MCF 10A (cell line): ENCODE results near the gene CRHBP. TPM values are rescaled to one million over a fixed set of nuclear protein-coding genes. Genes with fewer than 3 reads are reported as not detected.
"Not testable (repeated sequence)": the region's sequence is repeated elsewhere in the genome, so short reads cannot be mapped to it uniquely, and the experiment has no call there.

Experiments
- Bru-seq: library from RNA; stranded (reverse); fragments of 400-500 nt; gene quantifications from one replicate; lab custom pipeline; 2021; lab: Mats Ljungman, UMichigan
- BruChase-seq, 2 experiments: library from RNA; stranded (reverse); fragments of 400-500 nt; gene quantifications; one replicate each; lab custom pipeline; 2021; lab: Mats Ljungman, UMichigan
- BruUV-seq: library from RNA; stranded (reverse); fragments of 400-500 nt; replicated peaks from 2 replicates; lab custom pipeline; 2021; lab: Mats Ljungman, UMichigan
- CTCF ChIA-PET: fragments of 300-600 bp; sonication (Branson Sonifier 250); formaldehyde crosslinking; extraction: SDS; loops from one replicate; lab custom pipeline; 2021; ENCODE audit warnings: antibody characterized with exemption, inconsistent platforms; lab: Yijun Ruan, JAX
- POLR2A ChIA-PET: fragments of 300-600, 350-650 bp; sonication (Branson Sonifier 250); formaldehyde crosslinking; extraction: SDS; loops from one replicate; lab custom pipeline; 2020; ENCODE audit warnings: antibody characterized with exemption, inconsistent platforms; lab: Yijun Ruan, JAX
- DNase-seq: peaks from one replicate; pipeline ENCODE4 v3.0.0-alpha.2; 2018; ENCODE audit not compliant: unreplicated experiment
- H3K27ac Mint-ChIP-seq: one replicate; pipeline ENCODE4 v1.8.0; 2022; ENCODE audit warnings: mild to moderate bottlenecking, low read depth, mixed read lengths; ENCODE audit not compliant: unreplicated experiment
- H3K27me3 Mint-ChIP-seq: one replicate; pipeline ENCODE4 v1.8.0; 2022; ENCODE audit warnings: mixed read lengths; ENCODE audit not compliant: insufficient read depth, unreplicated experiment
- H3K36me3 Mint-ChIP-seq: one replicate; pipeline ENCODE4 v1.8.0; 2022; ENCODE audit warnings: mild to moderate bottlenecking, moderate library complexity, mixed read lengths; ENCODE audit not compliant: insufficient read depth, unreplicated experiment
- H3K4me1 Mint-ChIP-seq: one replicate; pipeline ENCODE4 v1.8.0; 2022; ENCODE audit warnings: mixed read lengths; ENCODE audit not compliant: insufficient read depth, unreplicated experiment
- H3K4me3 Mint-ChIP-seq: one replicate; pipeline ENCODE4 v1.8.0; 2022; ENCODE audit warnings: mild to moderate bottlenecking, moderate library complexity, mixed read lengths; ENCODE audit not compliant: unreplicated experiment
- H3K9me3 Mint-ChIP-seq: one replicate; pipeline ENCODE4 v1.8.0; 2022; ENCODE audit warnings: mixed read lengths; ENCODE audit not compliant: unreplicated experiment
- intact Hi-C: fragments of 100-400 bp; cut with micrococcal nuclease; formaldehyde crosslinking; loops from 2 replicates; pipeline ENCODE4 v1.14.1; 2022
- long read RNA-seq: library from polyadenylated mRNA; stranded (forward); transcript quantifications from one replicate; pipeline ENCODE4 v2.0.0, GENCODE V29; 2022
- total RNA-seq: library from RNA; stranded (reverse); gene quantifications from 2 replicates; pipeline ENCODE4 v1.2.3, GENCODE V29; 2022
- TF ChIP-seq, protein P1 (sequence below): fragments of 200-600 bp; IDR thresholded peaks from one replicate; pipeline ENCODE4 v1.8.0; 2022; ENCODE audit warnings: antibody characterized with exemption, mild to moderate bottlenecking; ENCODE audit not compliant: unreplicated experiment

The CRHBP gene, protein sequence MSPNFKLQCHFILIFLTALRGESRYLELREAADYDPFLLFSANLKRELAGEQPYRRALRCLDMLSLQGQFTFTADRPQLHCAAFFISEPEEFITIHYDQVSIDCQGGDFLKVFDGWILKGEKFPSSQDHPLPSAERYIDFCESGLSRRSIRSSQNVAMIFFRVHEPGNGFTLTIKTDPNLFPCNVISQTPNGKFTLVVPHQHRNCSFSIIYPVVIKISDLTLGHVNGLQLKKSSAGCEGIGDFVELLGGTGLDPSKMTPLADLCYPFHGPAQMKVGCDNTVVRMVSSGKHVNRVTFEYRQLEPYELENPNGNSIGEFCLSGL
- not detected in 2 replicates for total RNA-seq
- Bru-seq, nascent RNA: not detected
- not detected for BruChase-seq, experiment 1, labeled RNA remaining after a 6-hour chase
- BruChase-seq, experiment 2, labeled RNA remaining after a 2-hour chase: not detected
- long read RNA-seq: 0 reads

DNA sequence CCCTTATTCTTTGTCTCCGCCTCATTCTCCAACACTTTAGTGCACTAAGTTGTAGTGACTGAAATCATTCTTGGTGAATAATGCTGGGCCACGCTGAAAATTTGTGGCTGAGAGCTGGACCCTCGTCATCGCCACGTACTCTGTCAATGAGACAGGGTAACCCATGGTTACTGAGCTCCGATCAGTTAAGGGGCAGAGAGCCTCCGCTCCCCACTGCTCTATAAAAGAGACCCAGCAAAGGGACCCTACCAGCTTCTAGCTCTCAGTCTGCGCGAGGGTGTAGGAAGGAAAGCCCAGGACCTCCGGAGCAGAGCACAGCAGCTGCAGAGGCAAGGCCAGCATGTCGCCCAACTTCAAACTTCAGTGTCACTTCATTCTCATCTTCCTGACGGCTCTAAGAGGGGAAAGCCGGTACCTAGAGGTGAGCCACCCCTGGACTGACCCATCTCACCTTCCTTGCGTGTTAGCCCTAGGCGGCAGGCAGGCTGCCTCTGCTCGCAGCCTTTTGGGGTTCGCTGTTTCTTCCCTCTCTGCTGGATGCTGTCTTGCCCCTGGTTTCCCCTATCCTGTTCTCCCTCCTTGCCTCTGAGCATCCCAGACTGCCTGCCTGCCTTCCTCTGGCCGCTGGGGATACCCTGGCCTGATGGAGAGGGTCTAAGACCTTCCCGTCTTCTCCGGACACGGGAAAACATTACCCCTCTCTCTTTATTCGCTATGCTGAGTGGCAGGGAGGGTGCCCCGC is at the start of gene CRHBP:
Gene CRHBP, plus strand, starts transcription at position 251 of the 742 bp plus-strand sequence. Its CDS starts 90 bp downstream, at position 341.
- TF ChIP-seq, protein P1, sequence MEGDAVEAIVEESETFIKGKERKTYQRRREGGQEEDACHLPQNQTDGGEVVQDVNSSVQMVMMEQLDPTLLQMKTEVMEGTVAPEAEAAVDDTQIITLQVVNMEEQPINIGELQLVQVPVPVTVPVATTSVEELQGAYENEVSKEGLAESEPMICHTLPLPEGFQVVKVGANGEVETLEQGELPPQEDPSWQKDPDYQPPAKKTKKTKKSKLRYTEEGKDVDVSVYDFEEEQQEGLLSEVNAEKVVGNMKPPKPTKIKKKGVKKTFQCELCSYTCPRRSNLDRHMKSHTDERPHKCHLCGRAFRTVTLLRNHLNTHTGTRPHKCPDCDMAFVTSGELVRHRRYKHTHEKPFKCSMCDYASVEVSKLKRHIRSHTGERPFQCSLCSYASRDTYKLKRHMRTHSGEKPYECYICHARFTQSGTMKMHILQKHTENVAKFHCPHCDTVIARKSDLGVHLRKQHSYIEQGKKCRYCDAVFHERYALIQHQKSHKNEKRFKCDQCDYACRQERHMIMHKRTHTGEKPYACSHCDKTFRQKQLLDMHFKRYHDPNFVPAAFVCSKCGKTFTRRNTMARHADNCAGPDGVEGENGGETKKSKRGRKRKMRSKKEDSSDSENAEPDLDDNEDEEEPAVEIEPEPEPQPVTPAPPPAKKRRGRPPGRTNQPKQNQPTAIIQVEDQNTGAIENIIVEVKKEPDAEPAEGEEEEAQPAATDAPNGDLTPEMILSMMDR: no peak
- ChIA-PET POLR2A (no interaction called here), CTCF (interaction anchor here (0.6 kb wide), 1 partner anchor 87 kb away, joined by 3 read pairs; no protein-coding TSS in a partner anchor)
- H3K27ac Mint-ChIP-seq: no peak within 1 kb of the TSS
- H3K36me3 Mint-ChIP-seq: no peaks in the 10 kb centered on the region
- H3K27me3 Mint-ChIP-seq: no peaks in the 10 kb centered on the region
- intact Hi-C loops: no loop called here
- no peaks in the 10 kb centered on the region for H3K4me1 Mint-ChIP-seq
- no peak within 1 kb of the TSS for H3K4me3 Mint-ChIP-seq
- no peaks in the 10 kb centered on the region for H3K9me3 Mint-ChIP-seq
- no peak for DNase-seq
- BruUV-seq: no TSS peak

DNA sequence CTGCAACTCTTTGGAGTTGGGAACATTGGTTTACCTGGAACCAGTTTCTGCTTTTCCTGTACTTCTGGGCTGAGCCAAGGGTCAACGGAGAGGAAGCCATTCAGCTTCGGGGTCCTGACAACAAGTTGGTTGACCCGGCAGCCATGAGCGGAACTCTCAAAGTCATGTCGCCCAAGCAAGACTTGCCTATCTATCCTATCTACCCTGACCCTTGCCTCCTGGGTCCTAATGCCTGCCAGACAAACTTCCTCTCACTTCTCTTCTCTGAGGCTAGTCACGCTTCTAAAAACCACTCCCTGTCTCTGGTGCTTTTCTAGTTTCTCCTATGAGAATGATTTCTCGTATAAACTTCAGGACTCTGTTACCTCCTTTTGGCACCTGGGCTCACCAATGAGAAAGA is 44.7 kb upstream of the CRHBP start:
- Mint-ChIP-seq H3K27me3 (no peaks in the 10 kb centered on the region), H3K27ac (no peak overlapping the region), H3K4me3 (no peak overlapping the region), H3K4me1 (no peaks in the 10 kb centered on the region), H3K9me3 (no peaks in the 10 kb centered on the region), H3K36me3 (no peaks in the 10 kb centered on the region)
- TF ChIP-seq, protein P1: no peak
- no peak for DNase-seq
- BruUV-seq: no TSS peak
- CTCF ChIA-PET: interaction anchor here (0.7 kb wide), 2 partner anchors 49 to 75 kb away, joined by 5 read pairs; no protein-coding TSS in a partner anchor
- POLR2A ChIA-PET: no interaction called here
- intact Hi-C loops: no loop called here

DNA sequence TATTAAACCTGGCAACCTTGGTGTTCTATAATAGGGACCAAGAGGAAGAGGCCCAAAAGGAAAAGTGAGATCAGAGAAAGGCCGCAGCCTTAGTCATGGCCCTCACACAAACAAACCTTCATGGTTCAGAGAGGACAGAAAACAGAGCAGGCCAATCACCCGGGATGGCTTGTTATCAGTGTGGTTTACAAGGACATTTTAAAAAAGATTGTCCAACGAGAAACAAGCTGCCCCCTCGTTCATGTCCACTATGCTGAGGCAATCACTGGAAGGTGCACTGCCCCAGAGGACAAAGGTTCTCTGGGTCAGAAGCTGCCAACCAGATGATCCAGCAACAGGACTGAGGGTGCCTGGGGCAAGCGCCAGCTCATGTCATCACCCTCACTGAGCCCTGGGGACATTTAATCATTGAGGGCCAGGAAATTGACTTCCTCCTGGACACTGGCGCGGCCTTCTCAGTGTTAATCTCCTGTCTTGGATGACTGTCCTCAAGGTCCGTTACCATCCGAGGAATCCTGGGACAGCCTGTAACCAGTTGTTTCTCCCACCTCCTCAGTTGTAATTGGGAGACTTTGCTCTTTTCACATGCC is 42.4 kb upstream of the CRHBP start:
- H3K27me3 Mint-ChIP-seq, H3K36me3 Mint-ChIP-seq, CTCF ChIA-PET: not testable (repeated sequence)

DNA sequence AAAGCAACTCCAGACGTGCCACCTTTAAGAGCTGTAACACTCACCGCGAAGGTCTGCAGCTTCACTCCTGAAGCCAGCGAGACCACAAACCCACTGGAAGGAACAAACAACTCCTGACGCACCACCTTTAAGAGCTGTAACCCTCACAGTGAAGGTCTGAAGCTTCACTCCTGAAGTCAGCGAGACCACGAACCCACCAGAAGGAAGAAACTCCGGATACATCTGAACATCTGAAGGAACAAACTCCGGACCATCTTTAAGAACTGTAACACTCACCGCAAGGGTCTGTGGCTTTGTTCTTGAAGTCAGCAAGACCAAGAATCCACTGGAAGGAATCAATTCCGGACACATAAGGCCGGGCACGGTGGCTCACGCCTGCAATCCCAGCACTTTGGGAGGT is 38.2 kb upstream of the CRHBP start:
- DNase-seq, H3K9me3 Mint-ChIP-seq, H3K4me3 Mint-ChIP-seq, H3K4me1 Mint-ChIP-seq, BruUV-seq, H3K27me3 Mint-ChIP-seq, H3K27ac Mint-ChIP-seq, H3K36me3 Mint-ChIP-seq, intact Hi-C loops: not testable (repeated sequence)
- POLR2A ChIA-PET: interaction anchor here (0.7 kb wide), 1 partner anchor 12 kb away, joined by 3 read pairs; no protein-coding TSS in a partner anchor
- CTCF ChIA-PET: interaction anchor here (0.7 to 1.6 kb wide), 2 partner anchors 102 to 312 kb away, joined by 3 to 4 read pairs; no protein-coding TSS in a partner anchor

More for the DNA sequence above, 42.4 kb upstream of the CRHBP start:
- intact Hi-C loops, H3K9me3 Mint-ChIP-seq, BruUV-seq, H3K4me3 Mint-ChIP-seq, H3K27ac Mint-ChIP-seq, POLR2A ChIA-PET, H3K4me1 Mint-ChIP-seq, DNase-seq: not testable (repeated sequence)
